GM12878 (cell line): ENCODE results near the gene GIGYF2. TPM values are rescaled to one million over a fixed set of nuclear protein-coding genes. Genes with fewer than 3 reads are reported as not detected.

Experiments used
- ATAC-seq: fragments of 200-7000 bp; cut with Tn5 transposase; 3 replicates; pipeline ENCODE4 v1.9.1; 2020; ENCODE audit warnings: mild to moderate bottlenecking, moderate library complexity
- BruUV-seq: library from RNA; stranded (reverse); fragments of 400-500 nt; replicated peaks from 2 replicates; lab custom pipeline; 2021; lab: Mats Ljungman, UMichigan
- CTCF ChIA-PET: fragments of 300-600 bp; sonication (Branson Sonifier 250); formaldehyde crosslinking; extraction: SDS; loops from one replicate; lab custom pipeline; 2021; ENCODE audit warnings: inconsistent platforms; lab: Yijun Ruan, JAX
- POLR2A ChIA-PET: fragments of 350-600 bp; formaldehyde crosslinking; extraction: SDS; loops from one replicate; lab custom pipeline; 2021; ENCODE audit warnings: inconsistent platforms; lab: Charles Lee
- RAD21 ChIA-PET: fragments of 300-600 bp; sonication (Branson Sonifier 250); formaldehyde crosslinking; loops from one replicate; lab custom pipeline; 2023; ENCODE audit warnings: antibody characterized with exemption; ENCODE audit not compliant: unreplicated experiment; lab: Charles Lee
- SMC1A ChIA-PET: fragments of 300-600 bp; sonication (Branson Sonifier 250); formaldehyde crosslinking; loops from one replicate; lab custom pipeline; 2023; ENCODE audit not compliant: unreplicated experiment, uncharacterized antibody; lab: Charles Lee
- DNase-seq: peaks from one replicate; pipeline ENCODE4 v3.0.0-alpha.2; 2011; ENCODE audit warnings: low read depth, low spot score
- FAIRE-seq: peaks from 3 replicates; lab custom pipeline; 2011; peaks lifted over from hg19 to GRCh38; lab: Jason Lieb, UNC
- H2AFZ ChIP-seq: 2 replicates; pipeline ENCODE4 v1.6.0; 2011; ENCODE audit warnings: low read depth, low read length, control low read depth; ENCODE audit not compliant: control insufficient read depth
- H3K27ac ChIP-seq: 2 replicates; pipeline ENCODE4 v1.5.1; 2011; ENCODE audit warnings: control low read depth; ENCODE audit not compliant: control insufficient read depth, insufficient read depth
- H3K27me3 ChIP-seq, 2 experiments: replicated peaks in 1 of 2; 2 replicates each; pipeline versions ENCODE4 v1.6.0 to v1.6.1; 2011; ENCODE audit warnings: low read length in 1 of 2; ENCODE audit not compliant: control insufficient read depth in 2 of 2, insufficient read depth in 2 of 2
- H3K36me3 ChIP-seq, 2 experiments: 2 replicates each; pipeline ENCODE4 v1.5.1; 2011; ENCODE audit warnings: low read length in 1 of 2; ENCODE audit not compliant: control insufficient read depth in 2 of 2, insufficient read depth in 2 of 2
- H3K4me1 ChIP-seq: 2 replicates; pipeline ENCODE4 v1.6.1; 2011; ENCODE audit warnings: mild to moderate bottlenecking, low read length, moderate library complexity, mixed read lengths; ENCODE audit not compliant: control insufficient read depth, insufficient read depth
- H3K4me2 ChIP-seq: 2 replicates; pipeline ENCODE4 v1.6.0; 2011; ENCODE audit warnings: control low read depth; ENCODE audit not compliant: control insufficient read depth, insufficient read depth
- H3K4me3 ChIP-seq: fragments of 200-600 bp; sonication (generic); 2 replicates; pipeline ENCODE4 v1.5.1; 2016
- H3K79me2 ChIP-seq: 2 replicates; pipeline ENCODE4 v1.6.0; 2011; ENCODE audit warnings: low read length; ENCODE audit not compliant: control insufficient read depth, insufficient read depth
- H3K9ac ChIP-seq: 2 replicates; pipeline ENCODE4 v1.8.0; 2011; ENCODE audit warnings: low read length, control low read depth, mixed read lengths; ENCODE audit not compliant: control insufficient read depth, insufficient read depth
- H3K9me3 ChIP-seq: replicated peaks from 3 replicates; pipeline ENCODE4 v1.5.1; 2011; ENCODE audit warnings: mild to moderate bottlenecking, low read length; ENCODE audit not compliant: control insufficient read depth, insufficient read depth
- H4K20me1 ChIP-seq: 2 replicates; pipeline ENCODE4 v1.6.0; 2011; ENCODE audit not compliant: control insufficient read depth, insufficient read depth
- MYB ChIP-seq: fragments of 150-350 bp; IDR thresholded peaks from 2 replicates; pipeline ENCODE4 v1.6.1; 2014; ENCODE audit warnings: mild to moderate bottlenecking, low read depth, low read length, borderline replicate concordance
- NFYA ChIP-seq: IDR thresholded peaks from 2 replicates; pipeline ENCODE4 v1.6.1; 2011; ENCODE audit warnings: low read depth, mild to moderate bottlenecking, low read length, improper control_type of control experiment, borderline replicate concordance
- NR2F1 ChIP-seq: fragments of 450-650 bp; conservative IDR thresholded peaks from 2 replicates; pipeline ENCODE4 v1.6.1; 2017; ENCODE audit warnings: mild to moderate bottlenecking
- SMARCA5 ChIP-seq: fragments of 450-650 bp; IDR thresholded peaks from 2 replicates; pipeline ENCODE4 v1.6.1; 2017; ENCODE audit warnings: mild to moderate bottlenecking
- WGBS: methylation state at CpG from one replicate; pipeline ENCODE4 v1.1.6; 2016; ENCODE audit warnings: low lambda C conversion rate; ENCODE audit not compliant: insufficient replicate concordance, insufficient coverage; ENCODE audit errors: missing lambda C conversion rate; 5-methylcytosine and 5-hydroxymethylcytosine counted together
- in situ Hi-C: fragments of 300-500 bp; cut with MboI; formaldehyde crosslinking; loops from 9 replicates; pipeline ENCODE4 v1.14.3; 2018; ENCODE audit warnings: mixed read lengths
- intact Hi-C: fragments of 100-400 bp; cut with micrococcal nuclease; formaldehyde crosslinking; loops from one replicate; pipeline ENCODE4 v1.14.2; 2022; ENCODE audit not compliant: unreplicated experiment
- polyA plus RNA-seq, 11 experiments: library from polyadenylated mRNA; depleted of rRNA in 4 of 11; unstranded in 6 of 11; stranded (reverse) in 5 of 11; fragments of >200 nt; fragmentation: Nextera tagmentation in 4 of 11; fragmentation: Illumina TruSeq in 1 of 11; extraction: Ambion mirVana in 4 of 11; extraction: Trizol in 1 of 11; gene quantifications; 1 replicate in 1 of 11; 2 replicates in 10 of 11; pipeline versions ENCODE4 v1.2.1 to v1.2.3, GENCODE V29; 2011 to 2016; ENCODE audit warnings: inconsistent platforms in 2 of 11, missing spikeins in 2 of 11, low read depth in 1 of 11
- total RNA-seq, 4 experiments: library from RNA; depleted of rRNA in 3 of 4; stranded (reverse); fragments of >200 nt in 3 of 4; fragmentation: Illumina TruSeq in 1 of 4; extraction: Trizol in 1 of 4; gene quantifications; 2 replicates each; pipeline versions ENCODE4 v1.2.1 to v1.2.3, GENCODE V29; 2013 to 2021
- TF ChIP-seq, protein P1 (sequence below): fragments of 450-650 bp; IDR thresholded peaks from 2 replicates; pipeline ENCODE4 v1.6.1; 2017; ENCODE audit warnings: borderline replicate concordance
- TF ChIP-seq, protein P2 (sequence below): IDR thresholded peaks from 2 replicates; pipeline ENCODE4 v1.6.1; 2012; ENCODE audit warnings: low read length, inconsistent platforms
- TF ChIP-seq, protein P3 (sequence below): fragments of 450-650 bp; IDR thresholded peaks from 2 replicates; pipeline ENCODE4 v1.6.1; 2017; ENCODE audit warnings: antibody characterized with exemption, mild to moderate bottlenecking, moderate library complexity
- TF ChIP-seq, protein P4 (sequence below), 3 experiments: IDR thresholded peaks in 2 of 3; conservative IDR thresholded peaks in 1 of 3; 2 replicates each; pipeline ENCODE4 v1.5.1; 2011; ENCODE audit warnings: low read depth in 3 of 3, low read length in 3 of 3, mild to moderate bottlenecking in 3 of 3, control low read depth in 2 of 3, moderate library complexity in 2 of 3, inconsistent platforms in 1 of 3, mixed read lengths in 1 of 3; ENCODE audit not compliant: control insufficient read depth in 2 of 3, insufficient read depth in 1 of 3; ENCODE audit errors: extremely low read depth in 1 of 3

The GIGYF2 gene
- total and polyA plus RNA-seq, 10 of the 15 experiments (the other 5 are each of a cell fraction or from before 2014, with no cell fraction given), result 12.2 to 47.2 (median 39.0) TPM

DNA sequence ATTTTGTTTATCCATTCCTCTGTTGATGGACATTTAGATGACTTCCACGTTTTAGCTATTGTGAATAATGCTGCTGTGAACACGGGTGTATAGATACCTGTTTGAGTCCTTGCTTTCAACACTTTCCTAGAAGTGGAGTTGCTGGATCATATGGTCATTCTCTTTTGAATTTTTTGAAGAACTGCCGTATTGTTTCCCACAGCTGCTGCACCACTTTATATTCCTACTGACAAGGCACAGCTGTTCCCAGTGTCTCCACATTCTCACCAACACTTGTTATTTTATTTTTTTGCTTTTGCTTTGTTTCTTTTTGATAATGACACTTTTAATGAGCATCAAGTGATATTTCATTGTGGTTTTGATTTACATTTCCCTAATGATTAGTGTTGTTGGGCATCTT, 120.6 kb downstream of the GIGYF2 start:
- no peak overlapping the region for H3K27ac ChIP-seq
- no peaks in the 10 kb centered on the region for H3K4me1 ChIP-seq
- FAIRE-seq (no peak), DNase-seq (no peak), ATAC-seq (no peak)
- no peaks in the 10 kb centered on the region for H3K27me3 ChIP-seq
- peaks cover 3 to 25% of the 10 kb centered on the region in 2 experiments for H3K36me3 ChIP-seq
- H3K4me2 ChIP-seq, result no peak overlapping the region
- no peaks in the 10 kb centered on the region for H4K20me1 ChIP-seq
- intact Hi-C loops (no loop called here), in situ Hi-C loops (no loop called here)
- ChIA-PET POLR2A (no interaction called here), SMC1A (interaction anchor here (1.1 to 1.8 kb wide), 2 partner anchors 12 to 19 kb away, joined by 3 to 6 read pairs; no protein-coding TSS in a partner anchor), RAD21 (interaction anchor here (0.5 kb wide), 1 partner anchor 56 kb away, joined by 3 read pairs; no protein-coding TSS in a partner anchor), CTCF (interaction anchor here (0.8 kb wide), 1 partner anchor 211 kb away, joined by 3 read pairs; no protein-coding TSS in a partner anchor)
- H3K9me3 ChIP-seq, result no peaks in the 10 kb centered on the region
- WGBS, result 77% methylated on average over 3 of the region's 3 CpGs
- no peak for TF ChIP-seq NR2F1
- no peaks in the 10 kb centered on the region for H3K79me2 ChIP-seq
- no peak overlapping the region for H3K9ac ChIP-seq
- BruUV-seq, result no TSS peak
- no peak overlapping the region for H2AFZ ChIP-seq
- no peak overlapping the region for H3K4me3 ChIP-seq

DNA sequence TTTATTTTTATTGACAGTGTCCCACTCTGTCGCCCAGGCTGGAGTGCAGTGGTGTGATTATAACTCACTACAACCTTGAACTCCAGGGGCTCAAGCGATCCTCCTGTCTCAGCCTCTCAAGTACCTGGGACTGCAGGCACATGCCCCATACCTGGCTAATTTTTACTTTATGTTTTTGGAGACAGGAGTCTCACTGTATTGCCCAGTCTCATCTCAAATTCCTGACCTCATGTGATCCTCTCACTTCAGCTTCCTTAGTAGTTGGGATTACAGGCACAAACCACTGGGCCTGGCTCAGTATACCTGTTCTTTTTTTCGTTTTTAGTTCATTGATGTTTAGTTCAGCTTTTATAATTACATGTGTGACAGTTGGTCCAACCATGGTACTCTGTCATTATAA, 132.9 kb downstream of the GIGYF2 start:
- 98% methylated on average over 3 of the region's 3 CpGs for WGBS
- Histone ChIP-seq H3K36me3 (peaks cover 3 to 23% of the 10 kb centered on the region in 2 experiments), H3K4me1 (no peaks in the 10 kb centered on the region), H3K27me3 (no peaks in the 10 kb centered on the region), H3K79me2 (no peaks in the 10 kb centered on the region), H3K9me3 (no peaks in the 10 kb centered on the region), H2AFZ (no peak overlapping the region), H3K4me2 (no peak overlapping the region), H4K20me1 (no peaks in the 10 kb centered on the region), H3K9ac (no peak overlapping the region), H3K4me3 (no peak overlapping the region), H3K27ac (no peak overlapping the region)
- in situ Hi-C loops (no loop called here), intact Hi-C loops (no loop called here)
- DNase-seq (no peak), FAIRE-seq (no peak), ATAC-seq (no peak)
- ChIA-PET CTCF (interaction anchor here (0.9 to 1.1 kb wide), 2 partner anchors 10 to 72 kb away, joined by 3 read pairs; no protein-coding TSS in a partner anchor), RAD21 (no interaction called here), POLR2A (no interaction called here), SMC1A (interaction anchor here (0.9 kb wide), 1 partner anchor 35 kb away, joined by 3 read pairs; no protein-coding TSS in a partner anchor)
- BruUV-seq, result no TSS peak
- TF ChIP-seq MYB, result no peak
- TF ChIP-seq, protein P1, sequence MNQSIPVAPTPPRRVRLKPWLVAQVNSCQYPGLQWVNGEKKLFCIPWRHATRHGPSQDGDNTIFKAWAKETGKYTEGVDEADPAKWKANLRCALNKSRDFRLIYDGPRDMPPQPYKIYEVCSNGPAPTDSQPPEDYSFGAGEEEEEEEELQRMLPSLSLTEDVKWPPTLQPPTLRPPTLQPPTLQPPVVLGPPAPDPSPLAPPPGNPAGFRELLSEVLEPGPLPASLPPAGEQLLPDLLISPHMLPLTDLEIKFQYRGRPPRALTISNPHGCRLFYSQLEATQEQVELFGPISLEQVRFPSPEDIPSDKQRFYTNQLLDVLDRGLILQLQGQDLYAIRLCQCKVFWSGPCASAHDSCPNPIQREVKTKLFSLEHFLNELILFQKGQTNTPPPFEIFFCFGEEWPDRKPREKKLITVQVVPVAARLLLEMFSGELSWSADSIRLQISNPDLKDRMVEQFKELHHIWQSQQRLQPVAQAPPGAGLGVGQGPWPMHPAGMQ, result no peak
- TF ChIP-seq NFYA, result no peak
- TF ChIP-seq SMARCA5, result no peak
- TF ChIP-seq, protein P2, sequence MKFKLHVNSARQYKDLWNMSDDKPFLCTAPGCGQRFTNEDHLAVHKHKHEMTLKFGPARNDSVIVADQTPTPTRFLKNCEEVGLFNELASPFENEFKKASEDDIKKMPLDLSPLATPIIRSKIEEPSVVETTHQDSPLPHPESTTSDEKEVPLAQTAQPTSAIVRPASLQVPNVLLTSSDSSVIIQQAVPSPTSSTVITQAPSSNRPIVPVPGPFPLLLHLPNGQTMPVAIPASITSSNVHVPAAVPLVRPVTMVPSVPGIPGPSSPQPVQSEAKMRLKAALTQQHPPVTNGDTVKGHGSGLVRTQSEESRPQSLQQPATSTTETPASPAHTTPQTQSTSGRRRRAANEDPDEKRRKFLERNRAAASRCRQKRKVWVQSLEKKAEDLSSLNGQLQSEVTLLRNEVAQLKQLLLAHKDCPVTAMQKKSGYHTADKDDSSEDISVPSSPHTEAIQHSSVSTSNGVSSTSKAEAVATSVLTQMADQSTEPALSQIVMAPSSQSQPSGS, result no peak
- TF ChIP-seq, protein P3, sequence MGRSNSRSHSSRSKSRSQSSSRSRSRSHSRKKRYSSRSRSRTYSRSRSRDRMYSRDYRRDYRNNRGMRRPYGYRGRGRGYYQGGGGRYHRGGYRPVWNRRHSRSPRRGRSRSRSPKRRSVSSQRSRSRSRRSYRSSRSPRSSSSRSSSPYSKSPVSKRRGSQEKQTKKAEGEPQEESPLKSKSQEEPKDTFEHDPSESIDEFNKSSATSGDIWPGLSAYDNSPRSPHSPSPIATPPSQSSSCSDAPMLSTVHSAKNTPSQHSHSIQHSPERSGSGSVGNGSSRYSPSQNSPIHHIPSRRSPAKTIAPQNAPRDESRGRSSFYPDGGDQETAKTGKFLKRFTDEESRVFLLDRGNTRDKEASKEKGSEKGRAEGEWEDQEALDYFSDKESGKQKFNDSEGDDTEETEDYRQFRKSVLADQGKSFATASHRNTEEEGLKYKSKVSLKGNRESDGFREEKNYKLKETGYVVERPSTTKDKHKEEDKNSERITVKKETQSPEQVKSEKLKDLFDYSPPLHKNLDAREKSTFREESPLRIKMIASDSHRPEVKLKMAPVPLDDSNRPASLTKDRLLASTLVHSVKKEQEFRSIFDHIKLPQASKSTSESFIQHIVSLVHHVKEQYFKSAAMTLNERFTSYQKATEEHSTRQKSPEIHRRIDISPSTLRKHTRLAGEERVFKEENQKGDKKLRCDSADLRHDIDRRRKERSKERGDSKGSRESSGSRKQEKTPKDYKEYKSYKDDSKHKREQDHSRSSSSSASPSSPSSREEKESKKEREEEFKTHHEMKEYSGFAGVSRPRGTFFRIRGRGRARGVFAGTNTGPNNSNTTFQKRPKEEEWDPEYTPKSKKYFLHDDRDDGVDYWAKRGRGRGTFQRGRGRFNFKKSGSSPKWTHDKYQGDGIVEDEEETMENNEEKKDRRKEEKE, result no peak
- TF ChIP-seq, protein P4, sequence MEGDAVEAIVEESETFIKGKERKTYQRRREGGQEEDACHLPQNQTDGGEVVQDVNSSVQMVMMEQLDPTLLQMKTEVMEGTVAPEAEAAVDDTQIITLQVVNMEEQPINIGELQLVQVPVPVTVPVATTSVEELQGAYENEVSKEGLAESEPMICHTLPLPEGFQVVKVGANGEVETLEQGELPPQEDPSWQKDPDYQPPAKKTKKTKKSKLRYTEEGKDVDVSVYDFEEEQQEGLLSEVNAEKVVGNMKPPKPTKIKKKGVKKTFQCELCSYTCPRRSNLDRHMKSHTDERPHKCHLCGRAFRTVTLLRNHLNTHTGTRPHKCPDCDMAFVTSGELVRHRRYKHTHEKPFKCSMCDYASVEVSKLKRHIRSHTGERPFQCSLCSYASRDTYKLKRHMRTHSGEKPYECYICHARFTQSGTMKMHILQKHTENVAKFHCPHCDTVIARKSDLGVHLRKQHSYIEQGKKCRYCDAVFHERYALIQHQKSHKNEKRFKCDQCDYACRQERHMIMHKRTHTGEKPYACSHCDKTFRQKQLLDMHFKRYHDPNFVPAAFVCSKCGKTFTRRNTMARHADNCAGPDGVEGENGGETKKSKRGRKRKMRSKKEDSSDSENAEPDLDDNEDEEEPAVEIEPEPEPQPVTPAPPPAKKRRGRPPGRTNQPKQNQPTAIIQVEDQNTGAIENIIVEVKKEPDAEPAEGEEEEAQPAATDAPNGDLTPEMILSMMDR (IDR thresholded peaks at IDR 0.05 in 2 of 3, conservative IDR thresholded peaks at IDR 0.05 in 1 of 3; ENCODE audit: control insufficient read depth in 2 of 3, extremely low read depth in 1 of 3, insufficient read depth in 1 of 3, low read depth in 3 of 3, low read length in 3 of 3), result no peak
